A549 (cell line): ENCODE measurements around the gene FUOM.

Experiments
- CHD2 ChIP-seq: fragments of 150-350 bp; IDR thresholded peaks from 2 replicates; pipeline ENCODE4 v1.6.1; 2014; ENCODE audit warnings: low read length; ENCODE audit not compliant: partially characterized antibody
- HDAC2 ChIP-seq: fragments of 200-600 bp; sonication (generic); IDR thresholded peaks from 2 replicates; pipeline ENCODE4 v1.6.1; 2016
- HMGXB4 ChIP-seq: fragments of 250-450 bp; sonication (Bioruptor Pico); IDR thresholded peaks from 2 replicates; pipeline ENCODE4 v1.5.0; 2021; ENCODE audit warnings: mild to moderate bottlenecking, moderate library complexity, borderline replicate concordance
- HOXB13 ChIP-seq: fragments of 250-450 bp; sonication (Bioruptor Pico); IDR thresholded peaks from 2 replicates; pipeline ENCODE4 v1.5.0; 2020; ENCODE audit warnings: low read depth, mild to moderate bottlenecking, moderate library complexity
- JUNB ChIP-seq: fragments of >200 bp; sonication (Bioruptor Twin); formaldehyde crosslinking; IDR thresholded peaks from 2 replicates; pipeline ENCODE4 v1.6.1; 2016
- MAFK ChIP-seq: fragments of 450-650 bp; IDR thresholded peaks from 2 replicates; pipeline ENCODE4 v1.6.1; 2014; ENCODE audit not compliant: partially characterized antibody
- MYC ChIP-seq: IDR thresholded peaks from 2 replicates; pipeline ENCODE4 v1.6.1; 2012; ENCODE audit warnings: mild to moderate bottlenecking, inconsistent platforms, low read length, improper control_type of control experiment, borderline replicate concordance
- PBX3 ChIP-seq: IDR thresholded peaks from 2 replicates; pipeline ENCODE4 v1.6.1; 2012
- POLR2A ChIP-seq: IDR thresholded peaks from 2 replicates; pipeline ENCODE4 v1.6.1; 2012; ENCODE audit warnings: mild to moderate bottlenecking, low read length
- SREBF2 ChIP-seq: fragments of 450-650 bp; IDR thresholded peaks from 2 replicates; pipeline ENCODE4 v1.6.1; 2014; ENCODE audit warnings: mild to moderate bottlenecking, moderate library complexity
- TF ChIP-seq, protein P1 (sequence below): fragments of >200 bp; sonication (Bioruptor Twin); formaldehyde crosslinking; IDR thresholded peaks from 3 replicates; pipeline ENCODE4 v1.5.1; 2016

- TF ChIP-seq HDAC2, result no peak
- no peak for TF ChIP-seq POLR2A
- TF ChIP-seq, protein P1, sequence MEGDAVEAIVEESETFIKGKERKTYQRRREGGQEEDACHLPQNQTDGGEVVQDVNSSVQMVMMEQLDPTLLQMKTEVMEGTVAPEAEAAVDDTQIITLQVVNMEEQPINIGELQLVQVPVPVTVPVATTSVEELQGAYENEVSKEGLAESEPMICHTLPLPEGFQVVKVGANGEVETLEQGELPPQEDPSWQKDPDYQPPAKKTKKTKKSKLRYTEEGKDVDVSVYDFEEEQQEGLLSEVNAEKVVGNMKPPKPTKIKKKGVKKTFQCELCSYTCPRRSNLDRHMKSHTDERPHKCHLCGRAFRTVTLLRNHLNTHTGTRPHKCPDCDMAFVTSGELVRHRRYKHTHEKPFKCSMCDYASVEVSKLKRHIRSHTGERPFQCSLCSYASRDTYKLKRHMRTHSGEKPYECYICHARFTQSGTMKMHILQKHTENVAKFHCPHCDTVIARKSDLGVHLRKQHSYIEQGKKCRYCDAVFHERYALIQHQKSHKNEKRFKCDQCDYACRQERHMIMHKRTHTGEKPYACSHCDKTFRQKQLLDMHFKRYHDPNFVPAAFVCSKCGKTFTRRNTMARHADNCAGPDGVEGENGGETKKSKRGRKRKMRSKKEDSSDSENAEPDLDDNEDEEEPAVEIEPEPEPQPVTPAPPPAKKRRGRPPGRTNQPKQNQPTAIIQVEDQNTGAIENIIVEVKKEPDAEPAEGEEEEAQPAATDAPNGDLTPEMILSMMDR, result no peak
- TF ChIP-seq HOXB13 (CRISPR knock-in tag), result no peak
- TF ChIP-seq JUNB, result no peak
- no peak for TF ChIP-seq MYC
- TF ChIP-seq HMGXB4, result no peak
- no peak for TF ChIP-seq MAFK
- TF ChIP-seq SREBF2, result no peak
- TF ChIP-seq PBX3, result no peak
- no peak for TF ChIP-seq CHD2
Measured at GRCh38 chr10:133311570-133311969, 46.2 kb downstream of the FUOM start.
